ENCODE measurements around the gene ARL4A. TPM values are rescaled to one million over a fixed set of nuclear protein-coding genes. Genes with fewer than 3 reads are reported as not detected.

The ARL4A gene
- total and polyA plus RNA-seq, 2 of the 8 experiments (the other 6 are each of a cell fraction or from before 2014, with no cell fraction given): 14.5 to 29.2 TPM

- TF ChIP-seq USF2 (IDR thresholded peaks at IDR 0.05; ENCODE audit: low read length) (no peak), SAP30 (IDR thresholded peaks at IDR 0.05; ENCODE audit: insufficient read depth, insufficient replicate concordance, low read length) (no peak), SRF (IDR thresholded peaks at IDR 0.05; ENCODE audit: low read depth, low read length) (no peak), CHD2 (IDR thresholded peaks at IDR 0.05; ENCODE audit: low read length) (no peak)
Observed at GRCh38 chr7:12730523-12730922, 43.1 kb downstream of the ARL4A start (continued).

All from H1 (cell line).